Epithelial cell of proximal tubule (primary cell): ENCODE results near the gene XCL1. TPM values are rescaled to one million over a fixed set of nuclear protein-coding genes. Genes with fewer than 3 reads are reported as not detected.
"Not testable (repeated sequence)": the region's sequence is repeated elsewhere in the genome, so short reads cannot be mapped to it uniquely, and the experiment has no call there.

Source experiments
- DNase-seq: peaks from one replicate; pipeline ENCODE4 v3.0.0-alpha.2; 2011; ENCODE audit warnings: low read depth
- H3K4me3 ChIP-seq: 2 replicates; pipeline ENCODE4 v1.5.1; 2011; ENCODE audit warnings: low read depth, mild to moderate bottlenecking, low read length
- total RNA-seq: library from RNA; depleted of rRNA; stranded (reverse); fragments of >200 nt; gene quantifications from 2 replicates; pipeline ENCODE4 v1.2.3, GENCODE V29; 2015
- TF ChIP-seq, protein P1 (sequence below): conservative IDR thresholded peaks from 2 replicates; pipeline ENCODE4 v1.5.1; 2012; ENCODE audit warnings: low read depth, mild to moderate bottlenecking, low read length

The XCL1 gene
- not detected in 2 replicates for total RNA-seq

GRCh38 chr1:168576245-168576688 lies at the start of gene XCL1:
TSS of gene XCL1 (plus strand) at chr1:168576605. CDS start at chr1:168576638, 33 bp downstream.
- DNase-seq, H3K4me3 ChIP-seq: not testable (repeated sequence)

DNA sequence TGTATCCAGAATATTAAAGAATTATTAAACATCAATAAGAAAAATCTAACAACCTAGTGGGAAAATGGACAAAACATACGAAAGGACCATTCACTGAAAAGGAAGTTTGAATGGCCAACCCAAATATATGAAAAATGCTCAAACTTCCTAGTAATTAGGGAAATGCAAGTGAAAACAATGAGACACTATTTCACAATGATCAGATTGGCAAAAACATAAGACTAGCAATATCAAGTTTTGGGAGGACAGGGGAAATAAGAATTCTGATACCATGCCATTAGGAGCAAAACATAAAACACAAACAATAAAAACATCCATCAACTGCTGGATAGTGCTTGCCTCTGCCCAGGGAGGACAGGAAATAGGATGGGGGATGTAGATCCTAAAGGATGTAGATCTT lies 46.9 kb upstream of the XCL1 start:
- H3K4me3 ChIP-seq, result no peak overlapping the region
- TF ChIP-seq, protein P1, sequence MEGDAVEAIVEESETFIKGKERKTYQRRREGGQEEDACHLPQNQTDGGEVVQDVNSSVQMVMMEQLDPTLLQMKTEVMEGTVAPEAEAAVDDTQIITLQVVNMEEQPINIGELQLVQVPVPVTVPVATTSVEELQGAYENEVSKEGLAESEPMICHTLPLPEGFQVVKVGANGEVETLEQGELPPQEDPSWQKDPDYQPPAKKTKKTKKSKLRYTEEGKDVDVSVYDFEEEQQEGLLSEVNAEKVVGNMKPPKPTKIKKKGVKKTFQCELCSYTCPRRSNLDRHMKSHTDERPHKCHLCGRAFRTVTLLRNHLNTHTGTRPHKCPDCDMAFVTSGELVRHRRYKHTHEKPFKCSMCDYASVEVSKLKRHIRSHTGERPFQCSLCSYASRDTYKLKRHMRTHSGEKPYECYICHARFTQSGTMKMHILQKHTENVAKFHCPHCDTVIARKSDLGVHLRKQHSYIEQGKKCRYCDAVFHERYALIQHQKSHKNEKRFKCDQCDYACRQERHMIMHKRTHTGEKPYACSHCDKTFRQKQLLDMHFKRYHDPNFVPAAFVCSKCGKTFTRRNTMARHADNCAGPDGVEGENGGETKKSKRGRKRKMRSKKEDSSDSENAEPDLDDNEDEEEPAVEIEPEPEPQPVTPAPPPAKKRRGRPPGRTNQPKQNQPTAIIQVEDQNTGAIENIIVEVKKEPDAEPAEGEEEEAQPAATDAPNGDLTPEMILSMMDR, result no peak
- DNase-seq, result no peak

GRCh38 chr1:168531615-168532345 lies 44.6 kb upstream of the XCL1 start:
- TF ChIP-seq, protein P1, result no peak
- H3K4me3 ChIP-seq, result no peak overlapping the region
- DNase-seq, result no peak

GRCh38 chr1:168535536-168535935 lies 40.9 kb upstream of the XCL1 start:
- no peak for DNase-seq
- H3K4me3 ChIP-seq, result no peak overlapping the region
- TF ChIP-seq, protein P1, result no peak

GRCh38 chr1:168540798-168541197 lies 35.6 kb upstream of the XCL1 start:
- DNase-seq, H3K4me3 ChIP-seq: not testable (repeated sequence)

GRCh38 chr1:168542978-168543377 lies 33.4 kb upstream of the XCL1 start:
- H3K4me3 ChIP-seq, DNase-seq: not testable (repeated sequence)

DNA sequence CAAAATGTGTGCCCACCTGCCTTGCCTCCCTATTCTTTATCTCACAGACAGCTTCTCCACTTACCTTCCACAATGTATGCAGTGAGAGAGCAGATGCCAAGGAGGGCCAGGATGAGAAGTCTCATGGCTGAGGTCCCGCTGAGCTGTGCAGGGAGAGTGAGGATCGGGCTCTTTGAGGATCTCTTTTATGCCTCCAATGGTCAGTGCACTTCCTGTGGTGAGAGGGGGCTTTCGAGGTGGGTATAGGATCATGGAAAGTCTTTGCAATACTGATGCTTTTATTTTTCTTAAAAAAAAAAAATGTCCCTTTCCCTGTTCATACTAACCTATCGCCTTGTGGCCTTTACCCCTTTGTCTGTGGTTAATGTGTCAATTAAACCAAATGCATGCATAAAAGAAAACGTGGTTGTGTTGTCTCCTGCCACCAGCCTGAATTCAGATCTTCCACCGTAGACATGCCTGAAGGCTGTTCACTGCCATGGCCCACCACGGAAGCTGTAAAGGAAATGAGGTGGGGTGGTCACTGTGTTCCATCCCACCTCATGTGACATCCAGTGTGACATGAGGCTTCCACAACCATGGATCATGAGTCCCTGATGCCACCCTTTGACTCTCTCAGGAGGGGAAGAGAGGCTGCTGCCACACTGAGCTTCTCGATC lies 32.4 kb upstream of the XCL1 start, which contains the start of gene XCL2:
Gene XCL2 (minus strand): TSS at position 158 of the 659 bp plus-strand sequence. CDS start 33 bp downstream, at position 125.
- H3K4me3 ChIP-seq, DNase-seq: not testable (repeated sequence)

GRCh38 chr1:168545678-168546552 lies 30.5 kb upstream of the XCL1 start:
- DNase-seq, H3K4me3 ChIP-seq: not testable (repeated sequence)
- TF ChIP-seq, protein P1, result peak; percentile 61

GRCh38 chr1:168546553-168546895 lies 29.9 kb upstream of the XCL1 start:
- DNase-seq, H3K4me3 ChIP-seq: not testable (repeated sequence)
